Endothelial cell of umbilical vein (primary cell): Measurements from ENCODE around the gene SYTL4.

Experiments used
- JUN ChIP-seq: IDR thresholded peaks from 2 replicates; pipeline ENCODE4 v1.6.1; 2011; ENCODE audit warnings: borderline replicate concordance, low read depth; ENCODE audit not compliant: insufficient read length, insufficient read depth
- TF ChIP-seq, protein P1 (sequence below), 2 donors: IDR thresholded peaks; 1 replicate in 1 of 2; 2 replicates in 1 of 2; pipeline ENCODE4 v1.5.1; 2011; ENCODE audit warnings: low read length in 2 of 2, mild to moderate bottlenecking in 2 of 2, moderate library complexity in 2 of 2, control low read depth in 1 of 2, inconsistent platforms in 1 of 2, low read depth in 1 of 2; ENCODE audit not compliant: insufficient read depth in 1 of 2; ENCODE audit errors: extremely low read depth in 1 of 2

DNA sequence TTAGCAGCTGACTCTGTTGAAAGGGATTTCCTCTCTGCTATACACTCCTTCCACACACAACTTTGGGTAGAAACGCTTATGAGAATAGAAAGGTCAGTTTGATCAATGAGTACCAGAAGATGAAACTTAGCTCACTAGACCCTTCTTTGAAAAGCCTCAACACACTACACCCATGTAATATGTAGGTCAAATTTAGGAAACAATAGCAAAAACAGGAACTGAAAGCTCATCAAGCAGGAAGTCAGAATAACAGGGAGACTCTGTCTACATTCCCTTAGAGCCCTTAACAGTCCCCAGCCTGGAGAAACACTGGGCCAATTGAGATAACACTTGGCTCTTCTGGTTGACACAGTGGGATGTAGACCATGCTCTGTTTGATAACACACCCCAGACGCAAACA is 57.2 kb downstream of the SYTL4 start:
- TF ChIP-seq JUN = no peak
- TF ChIP-seq, protein P1, sequence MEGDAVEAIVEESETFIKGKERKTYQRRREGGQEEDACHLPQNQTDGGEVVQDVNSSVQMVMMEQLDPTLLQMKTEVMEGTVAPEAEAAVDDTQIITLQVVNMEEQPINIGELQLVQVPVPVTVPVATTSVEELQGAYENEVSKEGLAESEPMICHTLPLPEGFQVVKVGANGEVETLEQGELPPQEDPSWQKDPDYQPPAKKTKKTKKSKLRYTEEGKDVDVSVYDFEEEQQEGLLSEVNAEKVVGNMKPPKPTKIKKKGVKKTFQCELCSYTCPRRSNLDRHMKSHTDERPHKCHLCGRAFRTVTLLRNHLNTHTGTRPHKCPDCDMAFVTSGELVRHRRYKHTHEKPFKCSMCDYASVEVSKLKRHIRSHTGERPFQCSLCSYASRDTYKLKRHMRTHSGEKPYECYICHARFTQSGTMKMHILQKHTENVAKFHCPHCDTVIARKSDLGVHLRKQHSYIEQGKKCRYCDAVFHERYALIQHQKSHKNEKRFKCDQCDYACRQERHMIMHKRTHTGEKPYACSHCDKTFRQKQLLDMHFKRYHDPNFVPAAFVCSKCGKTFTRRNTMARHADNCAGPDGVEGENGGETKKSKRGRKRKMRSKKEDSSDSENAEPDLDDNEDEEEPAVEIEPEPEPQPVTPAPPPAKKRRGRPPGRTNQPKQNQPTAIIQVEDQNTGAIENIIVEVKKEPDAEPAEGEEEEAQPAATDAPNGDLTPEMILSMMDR (IDR thresholded peaks at IDR 0.05; ENCODE audit: extremely low read depth in 1 of 2, insufficient read depth in 1 of 2, low read depth in 1 of 2, low read length in 2 of 2) = no peak
